ENCODE data around the gene MEDAG.
"Not testable (repeated sequence)": the region's sequence is repeated elsewhere in the genome, so short reads cannot be mapped to it uniquely, and the experiment has no call there.

Gene MEDAG

DNA sequence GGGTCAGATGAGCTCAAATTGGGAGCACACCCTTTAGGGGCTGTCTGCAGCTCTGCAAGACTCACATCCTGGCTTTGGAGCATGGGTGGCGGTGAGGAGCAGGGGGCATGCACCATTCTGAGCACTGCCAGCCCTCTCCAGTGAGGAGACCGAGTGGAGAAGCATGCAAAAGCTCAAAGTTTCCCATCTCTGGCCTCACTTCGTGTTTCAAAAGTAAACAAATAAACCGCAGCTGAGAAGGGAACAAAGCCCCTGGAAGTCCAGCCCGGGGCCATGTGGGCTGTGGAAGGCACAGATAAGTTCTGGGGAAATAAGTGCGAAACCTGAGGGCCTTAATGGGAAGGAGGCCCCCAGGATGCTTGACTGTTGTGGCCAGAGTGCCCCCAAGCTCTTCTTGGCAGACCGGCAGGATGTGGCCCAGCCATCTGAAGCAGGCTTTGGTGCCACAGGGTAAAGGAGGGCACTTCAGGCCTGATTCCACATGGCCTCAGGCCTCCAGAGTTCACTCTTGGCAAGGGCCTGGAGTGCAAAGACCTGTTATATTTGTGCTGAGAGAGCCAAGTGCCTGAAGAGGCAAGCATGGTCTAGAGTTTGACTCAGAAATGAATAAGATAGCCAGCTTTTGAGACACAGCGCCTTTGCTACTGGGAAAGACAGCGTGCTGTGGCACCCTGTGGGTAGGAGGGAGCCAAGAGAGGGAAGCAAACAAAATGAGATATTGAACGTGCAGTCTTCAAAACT, 1.2 kb downstream of the MEDAG start:
- no peak for DNase-seq (ENCODE audit: low spot score)

DNA sequence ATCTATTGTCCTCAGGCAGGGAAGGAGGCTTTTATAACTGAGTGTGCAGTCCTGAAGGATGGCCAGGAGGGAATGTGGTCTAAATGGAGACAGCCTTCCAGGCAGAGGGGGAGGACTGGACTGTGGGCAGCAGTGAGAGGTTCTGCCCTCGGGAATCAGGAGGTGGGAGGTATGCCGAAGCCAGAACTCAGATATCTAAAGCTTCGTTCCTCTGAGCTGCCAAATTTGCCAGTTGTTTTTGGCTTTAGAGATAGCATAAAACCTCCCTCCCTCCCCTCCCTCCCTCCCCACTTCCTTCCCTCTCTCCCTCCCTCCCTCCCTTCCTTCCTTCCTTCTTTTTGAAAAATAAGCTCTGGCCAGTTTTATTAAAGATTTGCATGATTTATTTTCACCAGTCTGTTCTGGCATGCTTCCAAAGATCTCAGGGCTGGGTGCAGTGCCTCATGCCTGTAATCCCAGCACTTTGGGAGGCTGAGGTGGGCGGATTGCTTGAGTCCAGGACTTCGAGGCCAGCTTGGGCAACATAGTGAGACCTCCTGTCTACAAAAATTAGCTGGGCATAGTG, 2.4 kb downstream of the MEDAG start:
- DNase-seq (ENCODE audit: low spot score), result no peak

DNA sequence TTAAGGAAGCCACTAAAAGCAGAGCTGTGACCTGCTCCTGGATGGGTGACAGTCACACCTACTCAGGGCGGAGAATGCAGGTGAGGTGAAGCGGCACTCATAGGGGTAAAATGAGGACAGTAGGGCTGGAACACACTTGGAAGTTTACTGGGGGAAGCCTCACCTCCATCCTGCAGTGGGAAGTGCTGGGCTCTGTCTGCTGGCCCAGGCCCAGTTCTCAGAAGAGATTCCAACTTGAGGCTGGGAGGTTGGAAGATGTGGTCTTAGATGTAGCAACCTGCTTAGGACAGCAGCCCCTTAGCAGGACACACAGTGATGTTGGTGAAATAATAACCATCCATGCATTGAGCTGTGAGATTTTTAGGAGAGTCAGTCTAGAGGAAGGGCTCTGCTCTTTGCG, 4.6 kb downstream of the MEDAG start:
- no peak for DNase-seq (ENCODE audit: low spot score)

DNA sequence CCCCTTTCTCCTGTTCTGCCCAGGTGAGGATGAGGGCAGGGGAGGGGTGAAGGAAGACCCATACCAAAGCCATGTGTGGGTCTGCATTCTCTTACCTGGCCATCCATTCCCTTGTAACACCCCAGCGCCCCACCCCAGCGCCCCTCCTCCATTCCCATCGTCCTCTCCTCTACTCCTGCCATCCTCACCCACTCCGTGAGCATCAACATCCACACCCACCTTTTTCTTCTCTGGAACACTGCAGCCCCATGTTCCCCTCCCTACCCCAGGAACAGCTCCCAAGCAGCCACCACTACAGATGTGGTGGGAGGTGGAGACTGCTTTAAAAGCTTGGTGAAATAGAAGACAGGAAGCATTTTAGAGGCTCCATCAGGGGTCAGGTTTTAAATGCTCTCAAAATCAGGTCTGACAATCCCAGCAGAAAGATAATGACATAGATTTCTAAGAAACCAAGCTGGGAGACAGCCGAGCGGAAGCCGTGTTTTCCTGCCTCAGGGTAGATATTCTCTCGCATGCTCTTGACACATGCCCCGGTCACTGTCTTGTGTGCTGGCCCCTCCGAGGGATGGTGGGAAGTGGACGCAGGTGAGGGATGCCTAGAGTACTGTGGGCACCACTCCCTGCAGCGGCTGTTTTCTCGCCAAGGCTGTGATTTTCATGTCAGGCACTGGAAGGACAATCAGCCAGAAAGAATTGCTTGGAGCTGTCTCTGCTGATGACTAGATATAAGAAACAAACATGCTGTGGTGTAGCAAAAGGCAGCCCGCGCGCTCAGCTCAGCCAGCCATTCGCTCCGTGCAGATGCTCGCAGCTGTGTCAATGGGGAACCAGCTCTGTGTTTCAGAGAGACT, 9.8 kb downstream of the MEDAG start:
- no peak for DNase-seq (ENCODE audit: low spot score)

DNA sequence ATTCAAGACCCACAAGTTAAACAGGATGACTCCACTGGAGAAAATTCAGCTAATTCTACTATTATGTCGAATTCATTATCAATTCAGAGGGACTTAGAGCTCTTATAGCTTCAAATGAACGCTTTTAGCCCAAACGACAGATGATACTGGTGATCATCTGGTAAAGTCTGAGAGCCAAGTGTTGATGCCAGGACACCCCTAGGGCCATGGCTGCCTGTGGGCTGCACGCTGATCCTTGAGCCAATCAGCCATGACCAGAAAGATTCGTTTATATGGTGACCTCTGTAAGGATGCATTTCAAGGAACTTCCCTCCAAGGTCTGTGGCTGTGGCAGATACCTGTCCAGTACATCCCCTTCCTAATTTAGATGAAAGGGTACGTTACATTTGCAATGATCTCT, 10.9 kb downstream of the MEDAG start:
- no peak for DNase-seq (ENCODE audit: low spot score)

DNA sequence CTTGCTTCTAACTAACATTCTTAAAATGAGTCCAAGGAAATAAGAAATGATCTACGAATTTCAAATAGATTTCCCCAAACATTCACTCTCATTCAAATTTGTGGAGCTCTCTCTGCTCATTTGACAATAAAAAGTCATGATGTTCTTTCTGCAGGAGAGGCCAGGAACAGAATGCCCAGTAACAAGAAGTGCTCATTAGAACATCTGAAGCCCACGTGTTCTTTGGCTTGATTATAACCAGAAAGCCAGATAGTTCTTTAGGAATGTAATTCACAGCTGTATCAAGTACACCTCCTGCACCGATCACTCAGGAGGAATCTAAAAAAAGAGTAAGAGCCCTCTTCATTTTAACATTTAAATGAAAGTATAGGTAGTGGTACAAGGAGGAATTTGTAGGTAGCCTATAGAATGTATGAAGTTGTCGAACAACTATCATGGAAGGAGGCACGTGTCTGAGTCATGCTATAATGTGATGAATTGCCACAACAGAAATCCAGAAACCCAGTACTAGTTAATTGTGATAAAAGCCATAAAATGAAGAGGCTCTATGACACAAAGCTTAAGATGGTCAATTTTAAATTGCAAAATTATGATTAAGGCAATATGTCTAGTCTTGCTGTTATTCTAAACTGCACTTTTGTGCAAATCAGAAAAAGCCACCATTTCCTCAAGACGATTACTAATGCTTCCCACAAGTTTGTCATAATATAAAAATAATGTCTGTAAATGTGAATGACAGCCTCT, 12.8 kb downstream of the MEDAG start:
- DNase-seq (ENCODE audit: low spot score), result no peak

- no peak for DNase-seq (ENCODE audit: low spot score)
Measured at GRCh38 chr13:30920162-30920909, 14.3 kb downstream of the MEDAG start.

- no peak for DNase-seq (ENCODE audit: low spot score)
Measured at GRCh38 chr13:30923418-30923817, 17.3 kb downstream of the MEDAG start.

DNA sequence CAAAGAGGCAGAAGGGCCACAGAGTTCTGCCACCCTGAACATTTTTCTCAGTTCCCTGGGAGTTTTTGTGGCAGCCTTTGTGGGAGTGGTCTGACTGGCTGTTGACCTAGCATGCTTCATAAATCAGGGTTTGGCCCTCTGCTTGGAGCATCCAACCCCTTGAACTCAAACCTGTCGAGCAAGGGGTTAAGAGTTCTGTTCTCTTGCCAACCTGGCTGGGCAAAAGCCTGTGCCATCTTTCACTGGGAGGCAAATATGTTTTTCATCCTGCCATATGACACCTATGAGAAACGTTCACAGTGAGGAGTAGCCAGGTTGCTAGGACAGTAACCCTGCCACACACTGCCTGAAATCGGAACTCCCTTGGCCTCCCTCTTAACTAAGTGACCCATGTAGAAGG, 18.6 kb downstream of the MEDAG start:
- DNase-seq (ENCODE audit: low spot score), result no peak

DNA sequence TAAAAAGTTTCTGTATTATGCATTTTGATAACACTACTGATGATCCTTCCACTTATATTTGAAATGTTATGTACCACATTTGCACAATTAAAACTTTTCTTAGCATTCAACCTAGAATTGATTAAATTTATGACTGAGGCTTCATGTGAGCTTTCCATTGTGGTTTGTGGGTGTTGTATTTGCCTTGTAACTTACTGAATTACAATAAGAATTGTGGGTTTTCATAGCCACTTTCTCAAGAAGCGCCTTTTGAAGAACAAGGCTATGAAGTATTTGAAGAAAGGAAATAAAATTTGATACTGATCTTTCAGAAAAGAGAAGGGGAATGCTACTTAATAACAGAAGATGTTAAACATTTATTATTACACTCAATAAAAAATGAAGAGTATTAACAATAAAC, 19.4 kb downstream of the MEDAG start:
- DNase-seq (ENCODE audit: low spot score), result no peak

DNA sequence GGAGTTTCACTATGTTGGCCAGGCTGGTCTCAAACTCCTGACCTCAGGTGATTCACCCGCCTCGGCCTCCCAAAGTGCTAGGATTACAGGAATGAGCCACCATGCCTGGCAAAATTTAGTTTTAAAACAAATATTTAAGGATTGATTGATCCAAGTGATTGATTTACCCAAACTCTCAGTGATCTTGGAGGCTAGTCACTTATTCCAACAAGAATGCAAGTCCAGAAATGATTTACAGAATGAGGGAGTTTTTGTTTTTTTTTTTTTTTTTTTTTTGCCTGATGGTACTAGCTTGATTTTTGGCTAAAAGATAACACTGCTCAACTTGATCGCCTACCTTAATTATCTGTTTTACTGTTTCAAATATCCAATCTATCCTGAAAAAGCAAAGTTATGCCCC, 20.7 kb downstream of the MEDAG start:
- DNase-seq (ENCODE audit: low spot score), result no peak

DNA sequence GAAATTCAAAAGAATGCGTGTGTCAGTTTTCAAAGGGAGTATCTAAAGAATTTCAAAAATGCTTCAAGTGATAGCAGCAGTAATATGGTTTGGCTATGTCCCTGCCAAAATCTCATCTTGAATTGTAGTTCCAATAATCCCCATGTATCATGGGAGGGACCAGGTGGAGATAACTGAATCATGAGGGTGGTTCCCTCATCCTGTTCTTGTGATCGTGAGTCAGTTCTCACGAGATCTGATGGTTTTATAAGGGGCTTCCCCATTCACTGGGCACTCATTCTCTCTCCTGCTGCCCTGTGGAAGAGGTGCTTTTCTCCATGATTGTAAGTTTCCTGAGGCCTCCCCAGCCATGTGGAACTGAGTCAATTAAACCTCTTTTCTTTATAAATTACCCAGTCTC, 21.1 kb downstream of the MEDAG start:
- DNase-seq (ENCODE audit: low spot score), result not testable (repeated sequence)

GRCh38 chr13:30927595-30927994, 21.5 kb downstream of the MEDAG start:
- no peak for DNase-seq (ENCODE audit: low spot score)

DNA sequence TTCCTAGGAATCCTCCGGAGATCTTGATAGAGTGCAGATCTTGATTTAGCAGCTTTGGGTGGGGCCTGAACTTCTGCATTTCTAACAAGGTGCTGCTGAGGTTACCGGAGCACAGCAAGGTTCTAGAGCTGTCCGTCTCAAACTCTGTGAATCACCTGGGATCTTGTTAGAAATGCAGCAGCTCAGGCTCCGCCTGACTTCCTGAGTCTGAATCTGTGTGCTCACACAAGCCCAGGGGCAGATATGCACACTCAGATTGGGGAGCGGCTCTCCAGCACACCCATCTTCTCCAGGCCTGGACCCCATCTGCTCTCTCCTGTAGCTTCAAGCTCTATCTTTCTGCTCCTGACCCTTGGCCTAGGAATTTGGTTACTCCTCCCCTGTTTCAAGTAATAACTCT, 22.9 kb downstream of the MEDAG start:
- DNase-seq (ENCODE audit: low spot score), result no peak

- peak; percentile 37 for DNase-seq (ENCODE audit: low spot score)
Measured at GRCh38 chr13:30932481-30933353, 26.6 kb downstream of the MEDAG start, which contains the start of gene TEX26. Gene TEX26, plus strand, starts transcription at chr13:30932656. Its CDS starts 60 bp downstream, at chr13:30932716.

DNA sequence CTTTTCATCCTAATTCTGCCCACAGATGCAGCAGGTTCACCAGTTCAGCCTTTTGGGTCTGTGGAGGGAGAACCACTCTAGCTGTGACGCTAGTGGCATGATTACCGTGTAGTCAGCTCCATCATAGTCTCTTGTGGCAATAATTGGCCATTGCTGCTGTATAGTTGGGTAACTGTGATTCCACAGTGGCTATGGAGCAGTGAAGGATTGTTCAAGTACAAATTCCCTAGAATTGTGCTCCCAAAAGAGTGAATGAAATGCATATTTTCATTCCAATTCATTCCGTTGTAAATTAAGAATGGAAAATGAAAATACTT, 27.2 kb downstream of the MEDAG start:
- DNase-seq (ENCODE audit: low spot score), result no peak

DNA sequence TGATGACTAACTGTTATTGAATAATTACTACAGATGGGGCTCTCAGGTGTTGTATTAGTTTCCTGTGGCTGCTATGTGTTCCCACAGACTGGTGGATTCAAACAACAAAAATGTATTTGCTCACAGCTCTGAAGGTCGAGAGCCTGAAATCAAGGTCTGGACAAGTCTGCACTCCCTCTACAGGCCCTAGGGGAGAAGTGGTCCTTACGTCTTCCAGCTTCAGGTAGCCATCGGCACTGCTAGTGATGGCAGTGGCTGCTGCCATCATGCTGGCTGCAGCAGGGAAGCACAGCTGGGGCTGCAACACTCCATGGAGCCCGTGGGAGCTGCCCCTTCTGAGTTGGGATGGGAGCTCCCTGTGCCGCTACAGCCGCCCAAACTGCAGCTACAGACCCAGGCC, 28.3 kb downstream of the MEDAG start:
- no peak for DNase-seq (ENCODE audit: low spot score)

- no peak for DNase-seq (ENCODE audit: low spot score)
Measured at GRCh38 chr13:30934803-30935202, 28.7 kb downstream of the MEDAG start.

DNA sequence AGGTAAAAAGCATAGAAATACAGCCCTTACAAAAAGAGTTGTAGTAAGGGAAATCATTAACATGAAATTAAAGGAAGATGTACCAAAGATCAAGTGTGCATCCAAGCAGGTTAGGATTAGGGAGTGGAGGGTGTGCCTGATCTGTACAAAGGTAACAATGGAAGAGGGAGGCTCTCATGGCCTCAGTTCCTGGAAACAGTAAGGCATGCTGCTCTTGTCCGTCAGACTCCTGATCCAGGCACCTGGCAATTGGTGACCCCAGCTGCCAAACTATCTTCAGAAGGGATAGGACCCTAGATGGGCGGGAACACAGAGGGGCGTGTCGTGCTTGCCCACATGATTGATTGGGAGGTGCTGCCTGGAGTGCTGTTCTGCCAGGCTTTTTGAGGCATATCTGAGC, 30.9 kb downstream of the MEDAG start:
- DNase-seq (ENCODE audit: low spot score), result no peak

DNA sequence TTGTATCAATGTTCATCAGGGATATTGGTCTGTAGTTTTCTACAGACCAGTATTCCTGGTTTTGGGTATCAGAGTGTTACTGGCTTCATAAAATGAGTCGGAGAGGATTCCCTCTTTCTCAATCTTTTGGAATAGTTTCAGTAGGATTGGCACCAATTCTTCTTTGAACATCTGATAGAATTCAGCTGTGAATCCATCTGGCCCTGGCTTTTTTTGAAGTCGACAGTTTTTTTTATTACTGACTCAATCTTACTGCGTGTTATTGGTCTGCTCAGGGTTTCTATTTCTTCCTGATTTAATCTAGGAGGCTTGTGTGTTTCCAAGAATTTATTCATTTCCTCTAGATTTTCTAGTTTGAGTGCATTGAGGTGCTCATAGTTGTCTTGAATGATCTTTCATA, 37.8 kb downstream of the MEDAG start:
- no peak for DNase-seq (ENCODE audit: low spot score)
